GM04504 (cell line): ENCODE measurements around the gene PIK3R5.

Experiments
- DNase-seq: peaks from one replicate; pipeline ENCODE4 v3.0.0-alpha.2; 2012; ENCODE audit warnings: low read depth

Gene PIK3R5

DNA sequence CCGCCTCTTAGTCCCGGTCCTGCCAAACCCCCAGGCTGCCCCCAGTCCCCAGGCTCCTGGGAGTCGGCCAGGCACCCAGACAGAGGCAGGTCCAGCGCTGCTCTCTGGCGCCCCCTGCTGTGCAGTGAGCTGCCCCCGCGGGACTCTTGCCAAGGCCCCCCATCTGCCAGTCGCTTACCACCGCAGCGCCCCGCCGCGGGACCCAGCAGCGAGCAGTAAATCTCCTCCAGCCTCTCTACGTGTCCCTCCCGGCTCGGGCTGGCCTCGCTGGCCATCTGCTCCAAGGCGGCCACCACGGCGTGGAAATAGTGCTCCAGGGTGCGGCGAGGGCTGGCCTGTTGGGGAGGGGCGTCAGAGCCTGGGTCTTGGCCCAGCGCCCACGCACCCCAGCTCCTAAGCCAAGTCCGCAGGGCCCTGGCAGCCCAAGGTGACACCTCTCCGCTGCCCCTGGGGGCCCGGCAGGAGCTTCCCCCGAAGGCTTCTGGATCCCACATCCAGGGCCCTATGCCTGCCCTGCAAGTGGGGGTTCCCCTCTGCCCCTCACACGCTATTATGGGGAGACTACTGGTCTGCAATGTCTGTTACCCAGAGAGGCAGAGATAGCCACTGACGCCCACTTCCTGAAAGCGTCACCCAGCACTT, 132.7 kb downstream of the PIK3R5 start:
- DNase-seq: no peak

DNA sequence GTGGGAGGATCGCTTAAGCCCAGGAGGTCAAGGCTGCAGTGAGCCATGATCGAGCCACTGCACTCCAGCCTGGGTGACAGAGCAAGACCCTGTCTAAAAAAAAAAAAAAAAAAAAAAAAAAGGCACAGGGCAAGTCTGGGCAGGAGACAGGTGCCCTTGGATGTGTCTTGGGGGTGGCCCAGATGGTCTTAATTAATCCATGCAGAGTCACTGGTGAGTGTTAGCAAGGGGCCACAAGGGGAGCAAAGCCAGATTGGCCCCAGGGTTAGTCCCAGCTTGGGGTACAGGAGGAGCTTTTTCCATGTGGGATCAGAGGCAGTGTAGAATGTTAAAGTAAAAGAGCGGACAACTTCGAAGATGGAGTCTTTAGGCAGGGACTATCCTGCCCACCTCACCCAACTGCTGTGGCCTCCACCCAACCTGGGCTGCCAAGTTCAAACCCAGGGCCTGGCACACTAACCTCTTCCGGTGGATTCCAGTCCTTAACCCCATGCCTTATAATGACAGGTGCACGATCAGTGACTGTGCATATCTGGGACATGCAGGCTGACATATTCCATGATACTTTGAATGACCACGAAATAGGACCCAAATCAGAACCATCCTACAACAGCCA, 134.2 kb downstream of the PIK3R5 start:
- no peak for DNase-seq

GRCh38 chr17:8830141-8830540, 135.4 kb downstream of the PIK3R5 start:
- no peak for DNase-seq

DNA sequence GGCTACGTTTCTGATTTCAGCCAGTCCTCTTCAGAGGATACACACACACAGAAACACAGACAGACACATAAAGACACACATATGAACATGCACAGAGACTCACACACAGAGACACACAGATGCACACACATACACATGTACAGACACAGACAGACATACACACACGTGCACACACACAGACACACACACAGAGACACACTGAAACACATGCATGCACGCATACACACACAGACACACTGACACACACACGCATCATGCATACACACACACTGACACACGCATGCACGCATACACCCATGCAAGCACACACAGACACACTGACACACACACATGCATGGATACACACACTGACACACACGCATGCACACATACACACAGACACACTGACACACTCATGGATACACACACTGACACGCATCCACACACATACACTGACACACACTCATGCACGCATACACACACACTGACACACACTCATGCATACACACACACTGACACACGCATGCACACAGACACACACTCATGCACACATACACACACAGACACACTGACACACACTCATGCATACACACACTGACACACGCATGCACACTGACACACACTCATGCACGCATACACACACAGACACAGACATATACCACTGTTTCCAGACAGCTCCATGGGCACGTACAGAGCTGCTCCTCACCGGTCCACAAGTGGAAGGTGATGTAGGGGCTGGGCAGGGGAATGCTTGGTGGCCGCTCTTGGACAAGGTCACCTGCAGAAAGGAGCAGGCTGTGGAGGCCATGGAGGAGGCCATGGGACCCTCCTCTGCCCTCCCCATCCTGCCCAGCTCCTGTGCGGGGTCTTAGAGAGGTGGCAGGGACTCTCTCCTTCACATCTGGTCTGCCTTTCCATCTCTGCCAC, 136.2 kb downstream of the PIK3R5 start:
- no peak for DNase-seq
